22Rv1 (cell line): Measurements from ENCODE around the gene CEP135.

Source experiments
- H3K27ac ChIP-seq: fragments of 450-650 bp; 2 replicates; pipeline ENCODE4 v1.5.1; 2017
- CTCF ChIP-seq: fragments of 450-650 bp; IDR thresholded peaks from 2 replicates; pipeline ENCODE4 v1.5.1; 2017; ENCODE audit warnings: mild to moderate bottlenecking
- ZFX ChIP-seq: fragments of 450-650 bp; IDR thresholded peaks from 2 replicates; pipeline ENCODE4 v1.6.1; 2017; ENCODE audit warnings: antibody characterized with exemption, borderline replicate concordance

The CEP135 gene

GRCh38 chr4:55980725-55981124 is 32.0 kb downstream of the CEP135 start:
- no peak for TF ChIP-seq ZFX
- no peak for TF ChIP-seq CTCF

GRCh38 chr4:55982976-55983375 is 34.2 kb downstream of the CEP135 start:
- no peak overlapping the region for H3K27ac ChIP-seq
- TF ChIP-seq CTCF (no peak), ZFX (no peak)

More at GRCh38 chr4:55980725-55981124, 32.0 kb downstream of the CEP135 start:
- no peak overlapping the region for H3K27ac ChIP-seq

- no peak for TF ChIP-seq ZFX
- TF ChIP-seq CTCF: no peak
- H3K27ac ChIP-seq: no peak overlapping the region
These were observed 41.0 kb downstream of the CEP135 start for GRCh38 chr4:55989766-55990165.

GRCh38 chr4:55993994-55994663 is 45.4 kb downstream of the CEP135 start:
- H3K27ac ChIP-seq: no peak overlapping the region
- TF ChIP-seq CTCF: no peak

- no peak overlapping the region for H3K27ac ChIP-seq
- TF ChIP-seq CTCF: no peak
These were observed 47.9 kb downstream of the CEP135 start for GRCh38 chr4:55996646-55997045.

GRCh38 chr4:56003606-56004005 is 54.9 kb downstream of the CEP135 start:
- no peak for TF ChIP-seq ZFX
- TF ChIP-seq CTCF: no peak
- no peak overlapping the region for H3K27ac ChIP-seq

- no peak for TF ChIP-seq ZFX
- no peak for TF ChIP-seq CTCF
- H3K27ac ChIP-seq: no peak overlapping the region
These were observed 55.5 kb downstream of the CEP135 start for GRCh38 chr4:56004235-56004634.
